GM12874 (cell line): ENCODE measurements around the gene SLC34A2.

Experiments used
- CTCF ChIP-seq: IDR thresholded peaks from 2 replicates; pipeline ENCODE4 v1.5.1; 2011; ENCODE audit warnings: low read depth, mild to moderate bottlenecking, control low read depth, low read length, moderate library complexity; ENCODE audit not compliant: insufficient read depth

SLC34A2 gene

GRCh38 chr4:25654971-25655963 lies at the start of gene SLC34A2:
Gene SLC34A2, plus strand, starts transcription at chr4:25655851. Its CDS starts 6,650 bp downstream, at chr4:25662501.
- no peak for TF ChIP-seq CTCF

DNA sequence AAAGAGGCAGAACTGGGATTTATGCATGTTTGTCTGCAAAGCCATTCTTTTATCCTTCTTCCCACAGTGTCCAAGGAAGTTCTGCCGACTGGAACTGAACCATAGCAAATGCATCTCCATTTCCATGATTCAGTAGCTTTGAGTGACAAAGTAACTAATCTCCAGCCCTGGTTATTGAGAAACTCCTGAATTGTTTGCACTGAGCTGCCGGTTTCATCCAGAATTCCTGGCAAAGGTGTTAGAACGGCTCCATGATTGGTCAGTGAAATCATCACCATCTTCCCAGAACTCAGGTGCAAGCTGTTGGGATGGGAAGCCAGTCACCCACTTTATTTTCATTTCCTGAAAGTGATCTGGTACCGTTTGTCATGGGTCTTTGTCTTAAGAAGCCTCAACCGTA lies 47.0 kb upstream of the SLC34A2 start:
- no peak for TF ChIP-seq CTCF

- TF ChIP-seq CTCF, result no peak
These were observed 45.7 kb upstream of the SLC34A2 start for GRCh38 chr4:25609976-25610375.

- no peak for TF ChIP-seq CTCF
These were observed 40.8 kb upstream of the SLC34A2 start for GRCh38 chr4:25614807-25615206.

DNA sequence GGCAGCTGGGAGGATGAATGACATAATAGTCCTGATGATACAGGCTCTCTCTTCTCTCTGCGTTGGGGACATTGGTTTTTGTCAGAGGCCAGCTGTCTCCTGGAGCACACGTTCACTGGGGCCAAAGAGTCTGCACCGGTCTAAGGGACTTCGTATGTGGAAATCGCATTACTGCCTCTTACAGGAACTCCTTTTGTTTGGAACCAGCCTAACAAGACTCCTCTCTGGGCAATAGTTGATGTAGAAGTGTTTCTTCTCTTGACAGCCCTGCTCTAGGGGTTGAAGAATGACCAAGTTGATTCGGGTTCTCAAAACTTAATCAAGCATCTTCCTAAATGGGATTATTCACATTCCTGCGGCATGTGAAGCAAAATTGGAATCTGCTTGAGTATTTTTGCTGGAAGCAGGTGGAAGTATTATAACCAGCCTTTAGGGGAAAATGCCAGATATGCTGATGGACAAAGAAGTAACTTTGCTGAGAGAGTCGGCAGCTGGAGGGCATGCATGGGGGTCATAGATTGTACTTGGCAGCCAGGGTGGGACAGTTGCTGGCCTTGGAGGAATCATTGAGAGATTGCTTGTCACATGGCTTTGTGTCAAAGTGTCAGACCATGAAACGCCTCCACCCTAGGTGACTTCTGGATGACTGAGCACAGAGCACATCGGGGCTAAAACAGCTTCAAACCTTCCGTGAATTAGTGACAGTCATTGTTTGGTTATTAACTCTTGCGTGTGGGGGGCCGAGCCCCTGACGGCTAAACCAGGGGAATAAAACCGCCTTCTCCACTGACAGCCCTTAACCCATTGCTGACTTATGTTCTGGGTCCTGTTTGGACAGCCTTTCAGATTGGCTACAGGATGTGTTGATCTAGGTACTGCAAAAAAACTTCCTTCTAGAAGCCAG lies 34.4 kb upstream of the SLC34A2 start:
- no peak for TF ChIP-seq CTCF

GRCh38 chr4:25624616-25625015 lies 31.0 kb upstream of the SLC34A2 start:
- TF ChIP-seq CTCF, result no peak

DNA sequence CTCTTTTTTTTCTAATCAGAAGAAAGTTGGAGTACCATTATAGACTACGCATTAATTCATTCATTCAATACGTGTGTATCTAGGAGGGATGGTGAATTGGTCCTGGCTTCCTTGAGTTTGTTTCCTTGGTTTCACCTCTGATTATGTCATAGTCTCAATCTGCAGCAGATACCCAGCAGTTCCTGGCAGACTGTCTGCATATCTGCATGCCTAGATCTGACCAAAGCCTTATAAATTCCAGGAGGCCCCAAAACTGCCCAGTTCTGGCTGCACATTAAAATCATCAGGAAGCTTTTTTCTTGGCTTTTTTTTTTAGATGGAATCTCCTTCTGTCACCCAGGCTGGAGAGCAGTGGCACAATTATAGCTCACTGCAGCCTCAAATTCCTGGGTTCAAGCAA lies 27.2 kb upstream of the SLC34A2 start:
- TF ChIP-seq CTCF, result no peak
